Stomach (tissue), 9 donors: ENCODE results near the gene MSANTD2. TPM values are rescaled to one million over a fixed set of nuclear protein-coding genes. Genes with fewer than 3 reads are reported as not detected.

Experiments used
- DNase-seq, 2 donors: peaks; one replicate each; pipeline versions ENCODE4 v3.0.0 to v3.0.0-alpha.2; 2013 to 2019
- H3K27ac ChIP-seq, 5 donors: fragments of 200-600 bp in 4 of 5; sonication (generic) in 4 of 5; one replicate each; pipeline ENCODE4 v1.5.1; 2013 to 2019; ENCODE audit warnings: mild to moderate bottlenecking in 1 of 5, moderate library complexity in 1 of 5
- H3K27me3 ChIP-seq, 3 donors: fragments of 200-600 bp; sonication (generic); one replicate each; pipeline ENCODE4 v1.5.1; 2017 to 2019; ENCODE audit warnings: mixed run types in 1 of 3
- H3K36me3 ChIP-seq, 4 donors: fragments of 200-600 bp; sonication (generic); 1 replicate in 3 of 4; 2 replicates in 1 of 4; pipeline ENCODE4 v1.5.1; 2016 to 2019
- H3K4me1 ChIP-seq, 4 donors: fragments of 200-600 bp; sonication (generic); one replicate each; pipeline ENCODE4 v1.5.1; 2016 to 2019
- H3K4me3 ChIP-seq, 4 donors: fragments of 200-600 bp; sonication (generic) in 3 of 4; one replicate each; pipeline ENCODE4 v1.5.1; 2016 to 2019; ENCODE audit warnings: mild to moderate bottlenecking in 1 of 4
- H3K9me3 ChIP-seq, 4 donors: fragments of 200-600 bp; sonication (generic); one replicate each; pipeline ENCODE4 v1.5.1; 2016 to 2019
- CTCF ChIP-seq, 7 experiments: fragments of 450-650 bp in 4 of 7; fragments of 200-600 bp in 3 of 7; sonication (generic) in 3 of 7; IDR thresholded peaks; one replicate each; pipeline ENCODE4 v1.5.1; 2016 to 2019; ENCODE audit warnings: antibody characterized with exemption in 7 of 7, control low read depth in 2 of 7, mild to moderate bottlenecking in 1 of 7
- EP300 ChIP-seq: sonication (generic); formaldehyde crosslinking; IDR thresholded peaks from one replicate; pipeline ENCODE4 v1.6.1; 2017; ENCODE audit warnings: antibody characterized with exemption
- POLR2A ChIP-seq, 4 donors: fragments of 450-650 bp; IDR thresholded peaks; one replicate each; pipeline ENCODE4 v1.6.1; 2016; ENCODE audit warnings: antibody characterized with exemption in 4 of 4, control low read depth in 2 of 4, mild to moderate bottlenecking in 1 of 4, moderate library complexity in 1 of 4
- POLR2AphosphoS5 ChIP-seq, 3 donors: sonication (generic); formaldehyde crosslinking; IDR thresholded peaks; one replicate each; pipeline ENCODE4 v1.6.1; 2016; ENCODE audit warnings: antibody characterized with exemption in 3 of 3
- WGBS, 5 donors: extraction: QIAGEN DNeasy Blood & Tissue Kit in 3 of 5; methylation state at CpG; one replicate each; pipeline versions ENCODE4 v1.1.5 to v1.1.7; 2013 to 2018; 5-methylcytosine and 5-hydroxymethylcytosine counted together
- intact Hi-C: fragments of 100-400 bp; cut with DNase I; formaldehyde crosslinking; loops from one replicate; pipeline ENCODE4 v1.15.1; 2023; ENCODE audit warnings: low total_unique reads
- polyA plus RNA-seq, 3 donors: library from polyadenylated mRNA; stranded (reverse); fragments of 200-250 nt; gene quantifications; one replicate each; pipeline ENCODE4 v1.2.3, GENCODE V29; 2013
- total RNA-seq, 5 donors: library from RNA; depleted of rRNA; stranded (reverse); fragments of >200 nt; gene quantifications; one replicate each; pipeline versions ENCODE4 v1.1.0 to v1.2.3, GENCODE V29; 2014 to 2016
- donor health status: healthy with polysubstance abuse.
- donor health status: Bipolar disorder and iron deficiency.
- donor health status: healthy.

MSANTD2 gene
- total and polyA plus RNA-seq, 8 donors, result 2.8 to 40.2 (median 8.3) TPM

GRCh38 chr11:124747406-124748099 is 52.7 kb downstream of the MSANTD2 start:
- DNase-seq, result no peak
- peaks cover 22 to 70% (median 60%) of the 10 kb centered on the region in 4 donors for H3K4me1 ChIP-seq
- peak overlapping the region in 2 of 4 donors; percentile 50 to 61 for H3K4me3 ChIP-seq
- TF ChIP-seq POLR2A (IDR thresholded peaks at IDR 0.05) (no peak), POLR2AphosphoS5 (IDR thresholded peaks at IDR 0.05) (no peak), EP300 (no peak), CTCF (IDR thresholded peaks at IDR 0.05) (no peak)
- 45 to 63% (median 50%) methylated on average over 14 of the region's 14 CpGs for WGBS, 5 donors
- intact Hi-C loops, result no loop called here
- H3K36me3 ChIP-seq, result no peaks in the 10 kb centered on the region
- H3K9me3 ChIP-seq, result no peaks in the 10 kb centered on the region
- peaks cover 0 to 96% (median 23%) of the 10 kb centered on the region in 3 donors for H3K27me3 ChIP-seq
- peak overlapping the region; percentile 91 to 98 (median 96) for H3K27ac ChIP-seq

GRCh38 chr11:124746621-124747243 is 53.5 kb downstream of the MSANTD2 start:
- H3K27me3 ChIP-seq, result peaks cover 0 to 96% (median 25%) of the 10 kb centered on the region in 3 donors

GRCh38 chr11:124745835-124746620 is 54.2 kb downstream of the MSANTD2 start:
- no peaks in the 10 kb centered on the region for H3K9me3 ChIP-seq
- TF ChIP-seq CTCF (IDR thresholded peaks at IDR 0.05) (peak in 1 of 7 experiments; percentile 7), EP300 (no peak), POLR2AphosphoS5 (IDR thresholded peaks at IDR 0.05) (no peak)
- DNase-seq, result peak in 1 of 2 donors; percentile 65
- H3K4me3 ChIP-seq, result peak overlapping the region; percentile 39 to 61 (median 48)
- H3K27ac ChIP-seq, result peak overlapping the region; percentile 81 to 98 (median 96)
- no peaks in the 10 kb centered on the region for H3K36me3 ChIP-seq
- peaks cover 22 to 57% (median 55%) of the 10 kb centered on the region in 4 donors for H3K4me1 ChIP-seq
- intact Hi-C loops, result no loop called here
- 5 to 12% (median 7%) methylated on average over 34 to 41 of the region's 41 CpGs for WGBS, 5 donors
- H3K27me3 ChIP-seq, result peaks cover 0 to 96% (median 26%) of the 10 kb centered on the region in 3 donors

More at GRCh38 chr11:124746621-124747243, 53.5 kb downstream of the MSANTD2 start:
- H3K4me1 ChIP-seq, result peaks cover 22 to 62% (median 54%) of the 10 kb centered on the region in 4 donors
- peak overlapping the region; percentile 39 to 61 (median 48) for H3K4me3 ChIP-seq
- H3K9me3 ChIP-seq, result no peaks in the 10 kb centered on the region
- TF ChIP-seq EP300 (no peak), POLR2AphosphoS5 (IDR thresholded peaks at IDR 0.05) (peak in 2 of 3 donors; percentile 76 to 88), POLR2A (IDR thresholded peaks at IDR 0.05) (no peak), CTCF (IDR thresholded peaks at IDR 0.05) (peak in 4 of 7 experiments; percentile 37 to 64 (median 54))
- no peaks in the 10 kb centered on the region for H3K36me3 ChIP-seq
- peak overlapping the region; percentile 91 to 98 (median 96) for H3K27ac ChIP-seq
- intact Hi-C loops, result no loop called here
- WGBS, 5 donors, result 1 to 3% (median 2%) methylated on average over 37 of the region's 37 CpGs
- DNase-seq, result peak; percentile 89 to 93

- peaks cover 0 to 96% (median 33%) of the 10 kb centered on the region in 3 donors for H3K27me3 ChIP-seq
- H3K4me1 ChIP-seq, result peaks cover 29 to 62% (median 59%) of the 10 kb centered on the region in 4 donors
- H3K4me3 ChIP-seq, result peak overlapping the region in 3 of 4 donors; percentile 39 to 61 (median 50)
- TF ChIP-seq POLR2AphosphoS5 (IDR thresholded peaks at IDR 0.05), result no peak
- TF ChIP-seq CTCF (IDR thresholded peaks at IDR 0.05), result no peak
- TF ChIP-seq POLR2A (IDR thresholded peaks at IDR 0.05), result no peak
- no peak for TF ChIP-seq EP300
- peak in 1 of 2 donors; percentile 23 for DNase-seq
- no peaks in the 10 kb centered on the region for H3K9me3 ChIP-seq
- no peaks in the 10 kb centered on the region for H3K36me3 ChIP-seq
- intact Hi-C loops, result no loop called here
- WGBS, 5 donors, result 29 to 50% (median 42%) methylated on average over 36 to 44 of the region's 44 CpGs
- no peak overlapping the region for H3K27ac ChIP-seq
Observed at GRCh38 chr11:124745270-124745834, 54.9 kb downstream of the MSANTD2 start.
